ENCODE data around the gene PTPN9.
"Not testable (repeated sequence)": the region's sequence is repeated elsewhere in the genome, so short reads cannot be mapped to it uniquely, and the experiment has no call there.

The PTPN9 gene

DNA sequence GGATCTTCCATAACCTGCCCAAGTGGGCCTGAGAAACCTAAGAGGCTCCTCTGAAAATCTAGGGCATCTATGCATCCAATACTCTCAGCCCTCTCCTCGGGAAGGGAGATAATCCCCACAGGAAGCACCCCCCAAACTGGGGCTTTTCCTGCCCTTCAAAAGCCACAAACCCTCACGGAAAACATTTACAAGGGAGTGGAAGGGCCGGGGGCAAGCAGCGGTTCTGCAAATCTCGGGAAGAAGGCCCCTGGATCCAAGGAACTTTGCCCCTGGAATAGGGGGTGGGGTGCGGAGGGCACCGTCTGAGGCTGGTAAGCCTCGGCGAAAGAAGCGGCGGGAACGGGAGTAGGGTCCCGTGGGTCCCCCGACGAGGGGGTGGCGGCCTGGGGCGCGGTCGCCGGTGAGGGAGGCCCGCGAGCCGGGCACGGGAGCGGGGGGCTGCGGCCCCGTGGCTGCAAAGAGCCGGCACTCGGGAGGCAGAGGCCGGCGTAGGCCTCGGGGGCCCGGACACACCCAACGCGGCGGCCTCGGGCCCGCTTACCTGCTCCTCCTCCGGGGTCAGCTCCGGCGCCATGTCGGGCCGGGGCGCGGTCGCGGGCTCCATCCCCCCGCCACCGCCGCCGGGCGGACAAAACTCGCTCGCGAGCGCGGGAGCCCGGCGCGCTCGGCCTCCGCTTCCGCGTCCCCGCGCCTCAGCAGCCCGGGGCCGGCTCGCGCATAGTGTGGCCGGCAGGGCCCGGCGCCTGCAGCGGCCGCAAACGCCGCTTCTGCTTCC, 755 bp downstream of the PTPN9 start:
- peak; percentile 42 for DNase-seq

DNA sequence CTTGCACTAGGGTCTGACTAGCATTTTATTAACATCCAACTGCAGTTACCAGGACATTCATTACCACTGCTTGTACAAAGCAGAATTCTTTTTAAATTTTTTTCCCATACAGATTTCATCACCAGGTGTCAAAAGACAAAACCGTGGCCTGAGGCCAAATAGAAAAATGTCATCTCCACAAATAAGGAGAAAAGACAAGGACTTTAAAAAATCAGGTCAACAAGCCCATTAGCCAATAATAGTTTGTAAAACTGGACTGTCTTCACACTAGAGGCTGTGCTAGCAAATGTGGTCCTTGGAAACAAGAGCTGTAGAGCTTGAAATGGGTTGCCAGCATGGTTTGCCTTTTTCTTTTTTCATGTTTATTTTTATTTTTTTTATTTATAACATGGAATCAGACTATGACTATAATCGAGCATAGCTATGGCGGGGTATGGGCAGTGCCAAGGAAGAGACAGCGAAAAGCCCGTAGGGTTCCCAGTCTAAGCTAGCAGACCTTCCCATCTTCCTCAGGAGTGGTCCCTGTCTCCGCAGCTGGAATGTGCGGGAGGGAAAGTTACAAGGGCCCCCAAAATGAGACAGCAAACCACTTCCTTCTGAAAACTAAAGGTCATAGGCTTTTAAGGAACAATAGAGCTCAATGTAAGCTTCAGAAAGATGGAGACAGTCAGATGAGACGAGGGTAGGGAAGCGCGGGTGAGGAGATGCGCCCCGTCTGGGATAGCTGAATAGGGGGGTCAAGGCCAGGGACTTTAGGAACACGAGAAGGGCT, 1.5 kb downstream of the PTPN9 start:
- no peak for DNase-seq

DNA sequence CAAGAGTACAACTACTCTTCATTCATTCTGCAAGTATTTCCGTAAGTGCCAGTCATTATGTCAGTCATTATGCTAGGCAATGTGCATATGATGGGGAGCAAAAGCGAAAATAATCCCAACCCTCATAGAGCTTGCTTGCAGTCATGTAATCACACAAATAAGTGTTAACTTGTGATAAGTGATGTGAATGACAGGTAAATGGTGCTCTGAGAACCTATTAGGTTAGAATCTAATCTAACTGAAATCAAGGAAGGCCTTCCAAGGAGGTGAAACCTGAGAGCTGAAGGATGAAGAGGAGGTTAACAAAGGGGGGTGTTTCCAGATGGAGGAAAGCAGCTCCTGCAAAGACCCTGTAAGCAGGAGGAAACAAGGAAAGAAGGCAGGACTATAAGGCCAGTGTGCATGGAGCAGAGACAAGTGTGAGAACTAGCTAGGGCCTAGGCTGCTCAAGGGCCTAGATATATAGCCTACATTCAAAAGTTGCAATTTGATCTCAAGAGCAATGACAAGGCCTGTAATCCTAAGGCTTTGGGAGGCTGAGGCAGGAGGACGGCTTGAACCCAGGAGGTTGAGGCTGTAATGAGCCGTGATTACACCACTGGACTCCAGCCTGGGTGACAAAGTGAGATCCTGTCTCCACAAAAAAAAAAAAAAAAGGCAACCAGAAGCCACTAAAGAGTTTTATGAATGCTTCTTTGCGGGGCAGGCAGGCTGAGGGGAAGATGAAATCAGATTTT, 5.3 kb downstream of the PTPN9 start:
- DNase-seq, result no peak

DNA sequence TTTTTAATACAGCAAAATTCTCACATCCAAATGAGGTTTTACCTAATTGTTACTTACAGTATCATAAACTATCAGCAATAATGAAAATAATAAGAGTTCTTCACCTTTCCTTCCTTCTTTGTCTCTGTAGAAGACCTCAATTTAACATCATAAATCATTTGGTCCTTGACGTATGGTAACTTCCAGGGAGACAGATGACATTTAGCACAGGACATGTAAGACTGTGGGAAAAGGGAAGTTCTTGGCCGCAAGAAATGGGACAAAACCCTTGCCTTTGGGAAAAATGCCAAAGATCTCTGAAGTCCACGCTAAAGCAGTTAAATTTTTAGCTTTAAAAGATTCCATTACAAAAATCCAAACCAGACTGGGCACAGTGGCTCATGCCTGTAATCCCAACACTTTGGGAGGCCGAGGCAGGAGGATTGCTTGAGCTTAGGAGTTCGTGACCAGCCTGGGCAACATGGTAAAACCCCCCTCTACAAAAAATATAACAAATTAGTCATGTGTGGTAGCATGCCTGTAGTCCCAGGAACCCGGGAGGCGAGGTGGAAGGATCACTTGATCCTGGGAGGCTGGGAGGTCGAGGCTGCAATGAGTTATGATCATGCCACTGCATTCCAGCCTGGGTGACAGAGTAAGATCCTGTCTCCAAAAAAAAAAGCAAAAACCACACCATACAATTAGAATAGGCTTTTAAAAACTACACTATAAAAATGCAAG, 8.8 kb downstream of the PTPN9 start:
- no peak for DNase-seq

DNA sequence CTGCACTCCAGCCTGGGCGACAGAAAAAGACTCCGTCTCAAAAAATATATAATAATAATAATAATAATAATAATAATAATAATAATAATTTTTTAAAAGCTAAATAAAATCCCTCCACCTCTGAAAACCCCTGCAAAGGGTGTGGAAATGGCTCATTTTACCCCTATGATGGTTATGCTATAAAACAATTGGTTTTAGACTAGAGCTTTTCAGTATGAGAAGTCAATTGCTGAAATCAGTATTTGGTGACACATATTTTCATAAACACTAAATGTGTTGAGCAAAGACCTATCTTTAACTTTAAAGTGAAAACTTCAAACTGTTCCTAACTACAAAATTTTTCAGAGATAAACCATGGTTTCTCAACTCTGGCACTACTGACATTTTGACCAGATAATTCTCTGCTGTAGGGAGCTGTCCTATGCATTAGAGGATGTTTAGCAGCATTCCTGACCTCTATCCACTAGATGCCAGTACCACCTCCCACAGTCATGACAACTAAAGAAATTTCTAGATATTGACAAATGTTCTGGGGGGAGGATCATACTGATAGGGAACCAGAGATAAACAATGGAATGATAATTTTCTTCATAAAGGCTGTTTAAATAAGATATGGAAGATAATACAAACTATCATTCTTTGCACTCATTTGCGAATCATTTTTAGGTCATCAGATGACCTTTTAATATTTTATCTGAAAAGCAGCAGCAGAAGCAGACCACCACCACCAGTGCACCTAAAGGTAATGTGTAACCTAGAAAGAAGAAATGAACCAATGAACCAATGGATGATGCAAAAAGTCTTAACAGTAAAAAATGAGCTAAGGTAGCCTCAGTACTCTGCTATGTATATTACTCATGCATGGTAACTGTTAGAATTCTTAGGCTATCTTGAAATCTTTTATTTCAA, 13.8 kb downstream of the PTPN9 start:
- no peak for DNase-seq

DNA sequence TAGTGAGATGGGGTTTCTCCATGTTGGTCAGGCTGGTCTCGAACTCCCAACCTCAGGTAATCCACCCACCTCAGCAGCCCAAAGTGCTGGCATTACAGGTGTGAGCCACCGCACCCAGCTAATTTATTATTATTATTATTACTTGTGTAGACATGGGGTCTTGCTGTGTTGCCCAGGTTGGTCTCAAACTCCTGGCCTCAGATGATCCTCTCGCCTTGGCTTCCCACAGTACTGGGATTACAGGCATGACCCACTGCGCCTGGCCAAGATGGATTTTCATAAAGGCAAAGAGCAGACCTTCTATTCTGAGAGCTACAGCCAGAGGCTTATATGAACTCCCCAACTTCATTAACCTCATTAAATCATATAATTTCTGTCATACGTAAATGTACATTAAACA, 17.2 kb downstream of the PTPN9 start:
- DNase-seq, result no peak

DNA sequence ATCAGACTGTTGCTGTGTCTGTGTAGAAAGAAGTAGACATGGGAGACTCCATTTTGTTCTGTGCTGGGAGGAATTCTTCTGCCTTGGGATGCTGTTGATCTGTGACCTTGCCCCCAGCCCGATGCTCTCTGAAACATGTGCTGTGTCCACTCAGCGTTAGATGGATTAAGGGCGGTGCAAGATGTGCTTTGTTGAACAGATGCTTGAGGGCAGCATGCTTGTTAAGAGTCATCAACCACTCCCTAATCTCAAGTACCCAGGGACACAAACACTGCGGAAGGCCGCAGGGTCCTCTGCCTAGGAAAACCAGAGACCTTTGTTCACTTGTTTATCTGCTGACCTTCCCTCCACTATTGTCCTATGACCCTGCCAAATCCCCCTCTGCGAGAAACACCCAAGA, 19.8 kb downstream of the PTPN9 start:
- DNase-seq, result not testable (repeated sequence)

DNA sequence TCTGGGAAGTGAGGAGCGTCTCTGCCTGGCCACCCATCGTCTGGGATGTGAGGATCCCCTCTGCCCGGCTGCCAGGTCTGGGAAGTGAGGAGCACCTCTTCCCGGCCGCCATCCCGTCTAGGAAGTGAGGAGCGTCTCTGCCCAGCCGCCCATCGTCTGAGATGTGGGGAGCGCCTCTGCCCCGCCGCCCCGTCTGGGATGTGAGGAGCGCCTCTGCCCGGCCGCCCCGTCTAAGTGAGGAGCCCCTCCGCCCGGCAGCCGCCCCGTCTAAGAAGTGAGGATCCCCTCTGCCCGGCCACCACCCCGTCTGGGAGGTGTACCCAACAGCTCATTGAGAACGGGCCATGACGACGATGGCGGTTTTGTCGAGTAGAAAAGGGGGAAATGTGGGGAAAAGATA, 20.2 kb downstream of the PTPN9 start:
- DNase-seq, result not testable (repeated sequence)

DNA sequence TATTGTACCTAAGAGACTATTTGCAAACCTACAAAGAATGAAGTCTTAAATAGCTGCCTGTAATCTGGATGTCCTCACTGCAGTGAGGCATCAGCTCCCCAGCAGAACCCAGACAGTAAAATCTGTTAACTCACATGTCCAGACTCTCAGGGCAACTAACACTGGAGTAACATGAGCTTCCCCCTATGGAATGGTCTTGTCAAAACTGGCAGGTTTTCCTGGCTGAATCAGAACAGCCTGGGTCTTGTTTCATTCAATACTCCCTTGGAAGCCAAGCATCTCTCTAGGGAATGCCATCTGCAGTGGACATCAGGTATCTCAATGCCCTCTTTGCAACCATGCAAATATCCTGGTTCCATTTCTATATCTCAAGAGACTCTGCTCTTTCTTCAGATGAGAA, 24.4 kb downstream of the PTPN9 start:
- DNase-seq, result no peak

DNA sequence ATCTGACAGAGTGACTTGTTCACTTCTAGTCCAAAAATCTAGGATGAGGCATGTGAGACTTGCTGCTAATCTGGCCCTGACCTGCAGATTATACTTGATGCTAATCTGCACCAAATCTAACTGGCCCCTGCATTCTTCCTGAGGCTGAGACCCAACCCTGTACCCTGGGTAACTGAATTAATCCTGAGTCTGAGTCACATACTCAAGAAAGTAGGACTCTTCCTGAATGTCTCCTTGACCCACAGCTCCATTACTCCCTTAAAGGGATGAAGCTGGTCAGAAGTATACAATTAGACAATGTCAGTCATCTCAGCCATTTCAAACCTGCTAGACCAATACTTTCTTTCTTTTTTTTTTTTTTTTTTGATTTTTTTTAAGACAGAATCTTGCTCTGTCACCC, 25.5 kb downstream of the PTPN9 start:
- no peak for DNase-seq

DNA sequence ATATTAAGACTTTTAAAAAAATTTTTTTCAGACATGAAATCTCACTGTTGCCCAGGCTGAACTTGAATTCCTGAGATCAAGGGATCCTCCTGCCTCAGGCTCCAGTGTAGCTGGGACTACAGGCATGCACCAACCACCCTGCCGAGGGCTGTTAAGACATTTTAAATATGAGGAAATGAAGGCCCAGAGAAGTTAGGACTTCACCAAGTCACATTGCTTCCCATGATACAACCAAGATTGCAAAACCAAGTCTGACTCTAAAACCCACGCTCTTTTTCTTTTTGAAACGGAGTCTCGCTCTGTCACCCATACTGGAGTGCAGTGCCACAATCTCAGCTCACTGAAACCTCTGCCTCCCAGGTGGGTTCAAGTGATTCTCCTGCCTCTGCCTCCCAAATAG, 28.0 kb downstream of the PTPN9 start:
- no peak for DNase-seq

DNA sequence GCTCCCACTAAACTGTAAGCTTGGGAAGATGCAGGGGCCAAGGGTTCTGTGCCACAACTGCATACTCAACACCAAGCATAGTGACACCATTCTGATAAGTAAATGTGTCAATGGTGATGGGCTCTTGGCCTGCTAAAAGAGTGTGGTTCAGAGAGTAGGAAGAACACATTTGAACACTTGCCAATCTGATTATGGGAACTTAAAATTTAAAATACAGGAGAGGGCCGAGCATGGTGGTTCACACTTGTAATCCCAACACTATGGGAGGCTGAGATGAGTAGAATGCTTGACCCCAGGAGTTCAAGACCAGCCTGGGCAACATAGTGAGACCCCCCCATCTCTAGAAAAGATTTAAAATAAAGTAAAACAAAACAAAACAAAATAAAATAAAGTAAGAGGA, 34.1 kb downstream of the PTPN9 start:
- DNase-seq, result no peak

DNA sequence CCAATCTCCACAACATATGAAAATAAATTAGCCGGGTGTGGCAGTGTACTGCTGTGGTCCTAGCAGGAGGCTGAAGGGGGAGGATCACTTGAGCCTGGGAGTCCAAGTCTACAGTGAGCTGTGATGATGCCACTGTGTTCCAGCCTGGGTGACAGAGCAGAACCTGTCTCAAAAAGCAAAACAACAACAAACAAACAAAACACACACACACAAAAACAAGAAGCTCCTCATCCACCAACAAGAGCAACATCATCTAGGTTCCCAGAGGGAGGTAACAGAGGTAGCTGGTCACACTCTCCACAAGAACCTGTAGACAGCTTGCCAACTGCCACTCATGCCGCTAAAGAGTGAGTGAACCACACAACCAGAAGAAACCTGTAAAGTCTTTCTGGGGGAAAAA, 34.8 kb downstream of the PTPN9 start:
- DNase-seq, result no peak

DNA sequence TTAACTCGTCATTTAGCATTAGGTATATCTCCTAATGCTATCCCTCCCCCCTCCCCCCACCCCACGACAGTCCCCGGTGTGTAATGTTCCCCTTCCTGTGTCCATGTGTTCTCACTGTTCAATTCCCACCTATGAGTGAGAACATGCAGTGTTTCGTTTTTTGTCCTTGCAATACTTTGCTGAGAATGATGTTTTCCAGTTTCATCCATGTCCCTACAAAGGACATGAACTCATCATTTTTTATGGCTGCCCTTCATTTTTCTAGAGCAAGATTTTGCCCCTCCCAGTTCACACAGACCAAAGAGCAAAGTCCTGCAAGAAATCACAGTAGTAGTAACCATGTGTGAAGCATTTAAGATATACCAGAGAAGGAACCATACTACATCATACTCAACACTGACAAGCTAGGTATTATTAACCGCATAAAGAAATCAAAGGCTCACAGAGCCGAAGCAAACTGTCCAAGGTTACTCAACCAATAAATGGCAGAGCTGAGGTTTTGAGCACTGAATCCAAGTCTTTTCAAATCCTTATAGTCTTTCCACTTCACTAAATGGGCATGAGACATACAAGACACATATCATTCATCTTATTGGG, 36.1 kb downstream of the PTPN9 start:
- not testable (repeated sequence) for DNase-seq

DNA sequence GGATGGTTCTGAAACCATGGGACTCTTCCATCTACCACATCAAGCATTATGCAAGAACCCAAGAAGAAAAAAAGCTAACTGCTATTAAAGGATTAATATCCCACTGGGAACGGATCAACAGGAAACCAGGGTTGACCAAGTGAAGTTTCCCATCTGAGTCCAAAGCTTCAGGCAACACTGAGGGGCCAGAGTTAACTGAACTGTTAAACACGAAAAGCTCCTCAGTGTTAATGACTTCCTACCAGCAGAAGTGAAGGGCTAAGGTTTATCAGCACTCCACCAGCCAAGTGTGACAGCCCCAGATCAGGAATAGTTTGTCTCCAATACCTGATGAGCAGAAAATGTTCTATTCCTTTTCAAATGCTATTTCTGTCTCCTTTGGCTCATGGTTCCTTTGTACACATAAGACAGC, 36.7 kb downstream of the PTPN9 start:
- DNase-seq, result no peak

DNA sequence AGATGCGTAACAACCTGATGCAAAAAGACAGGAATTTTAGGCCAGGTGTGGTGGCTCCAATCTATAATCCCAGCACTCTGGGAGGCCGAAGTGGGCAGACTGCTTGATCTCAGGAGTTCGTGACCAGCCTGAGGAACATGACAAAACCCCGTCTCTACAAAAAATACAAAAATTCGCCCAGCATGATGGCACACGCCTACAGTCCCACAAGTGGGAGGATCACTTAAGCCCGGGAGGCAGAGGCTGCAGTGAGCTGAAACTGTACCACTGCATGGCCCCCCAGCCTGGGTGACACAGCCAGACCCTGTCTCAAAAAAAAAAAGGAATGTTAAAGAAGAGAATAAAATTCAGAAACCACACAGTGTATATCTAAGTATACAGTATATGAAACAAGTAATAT, 40.7 kb downstream of the PTPN9 start:
- no peak for DNase-seq

DNA sequence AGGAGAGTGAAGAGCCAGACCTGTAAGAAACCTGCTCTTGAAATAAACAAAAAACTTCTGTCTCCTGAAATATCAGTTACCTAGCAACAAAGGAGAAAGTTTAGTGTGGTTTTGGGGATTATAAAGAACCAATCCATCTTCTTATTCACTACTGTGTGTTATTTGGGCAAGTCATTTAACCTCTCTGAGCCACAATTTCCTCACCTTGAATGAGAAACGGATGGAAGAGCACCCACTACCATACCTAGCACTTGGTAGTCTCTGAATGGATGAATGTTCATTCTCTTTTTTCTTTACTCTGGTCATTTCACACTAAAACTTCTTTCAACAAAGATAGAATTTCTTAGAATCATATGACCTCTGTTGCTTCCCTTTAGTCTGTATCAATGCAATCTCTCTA, 45.2 kb downstream of the PTPN9 start:
- DNase-seq, result no peak

DNA sequence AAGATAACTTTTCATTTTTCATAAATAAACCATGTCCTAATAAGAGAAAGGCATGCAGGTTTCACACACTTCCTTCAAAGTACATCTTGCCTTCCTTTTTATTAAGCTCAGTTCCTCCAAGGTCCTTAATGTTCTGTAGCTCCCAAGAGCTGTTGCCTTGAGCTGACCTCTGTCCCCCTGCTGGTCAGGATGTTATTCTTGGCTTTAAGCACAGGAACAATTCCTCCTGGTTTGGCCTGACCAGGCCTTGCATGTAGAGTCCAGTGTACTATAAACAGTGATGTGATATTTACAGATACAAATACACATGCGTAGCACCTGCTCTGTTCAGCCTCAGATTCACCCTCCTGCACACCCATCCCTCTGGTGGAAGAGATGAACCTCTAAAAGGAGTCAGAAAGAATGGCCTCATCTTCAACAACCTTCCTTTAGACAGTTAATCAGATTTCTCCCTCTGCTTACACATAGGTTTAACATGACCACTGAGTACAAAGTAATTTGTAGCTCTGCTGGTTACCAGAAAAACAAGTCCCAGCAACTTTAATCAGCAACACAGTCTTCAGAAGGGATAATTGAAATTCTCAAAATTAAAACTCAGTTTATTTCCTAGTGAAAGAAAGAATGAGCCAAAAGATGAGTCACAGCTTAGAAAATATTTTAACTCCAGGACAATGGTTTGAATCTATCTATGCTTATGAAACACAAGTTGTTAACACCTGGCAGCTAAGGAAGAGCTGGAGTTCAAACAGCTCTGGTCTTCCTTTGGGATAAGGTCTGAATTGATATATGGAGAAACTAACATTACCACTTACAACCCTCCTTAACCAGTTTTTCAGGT, 46.5 kb downstream of the PTPN9 start:
- peak; percentile 53 for DNase-seq

DNA sequence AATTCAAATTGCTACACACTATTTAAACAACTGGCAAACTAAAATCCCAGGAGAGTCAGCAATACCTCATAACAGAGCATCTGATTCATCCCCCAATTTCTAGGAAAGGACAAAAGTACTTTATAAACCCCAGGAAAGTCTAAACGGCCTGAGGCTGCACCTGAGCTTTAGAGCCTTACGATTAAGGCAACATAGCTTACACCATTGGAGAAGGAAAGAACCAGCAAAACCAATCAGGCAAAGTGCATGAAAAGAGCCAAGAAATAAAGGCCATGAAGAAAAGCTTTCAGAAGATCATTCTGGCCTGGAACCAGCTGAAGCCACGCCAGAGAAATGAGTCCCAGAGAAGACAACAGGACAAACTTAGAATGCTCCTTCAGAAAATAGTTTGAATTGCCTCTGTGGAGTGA, 48.1 kb downstream of the PTPN9 start:
- peak; percentile 59 for DNase-seq

DNA sequence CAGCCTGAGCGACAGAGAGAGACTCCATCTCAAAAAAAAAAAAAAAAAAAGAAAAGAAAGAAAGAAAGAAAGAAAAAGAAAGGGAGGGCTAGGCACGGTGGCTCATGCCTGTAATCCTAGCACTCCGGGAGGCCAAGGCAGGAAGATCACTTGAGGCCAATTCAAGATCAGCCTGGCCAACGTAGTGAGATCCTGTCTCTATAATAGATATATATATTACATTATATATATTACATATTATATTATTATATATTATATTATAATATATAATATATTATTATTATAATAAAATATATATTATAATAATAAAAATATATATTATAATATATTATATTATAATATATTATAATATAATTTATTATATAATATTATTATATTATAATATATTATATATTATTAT, 48.9 kb downstream of the PTPN9 start:
- no peak for DNase-seq

DNA sequence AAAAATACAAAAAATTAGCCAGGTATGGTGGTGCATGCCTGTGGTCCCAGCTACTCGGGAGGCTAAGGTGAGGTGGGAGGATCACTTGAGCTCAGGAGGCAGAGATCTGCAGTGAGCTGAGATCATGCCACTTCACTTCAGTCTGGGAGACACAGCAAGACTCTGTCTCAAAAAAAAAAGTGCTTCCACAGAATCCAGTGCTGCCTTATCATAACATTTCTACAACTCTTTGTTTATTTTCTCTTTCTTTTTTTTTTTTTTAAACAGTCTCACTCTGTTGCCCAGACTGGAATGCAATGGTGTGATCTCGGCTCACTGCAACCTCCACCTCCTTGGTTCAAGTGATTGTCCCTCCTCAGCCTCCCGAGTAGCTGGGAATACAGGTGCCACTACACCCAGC, 53.4 kb downstream of the PTPN9 start:
- DNase-seq, result not testable (repeated sequence)

All from femur (tissue), 1 donor.